CD4-positive, alpha-beta memory T cell (primary cell): ENCODE results near the gene RIMOC1. TPM values are rescaled to one million over a fixed set of nuclear protein-coding genes. Genes with fewer than 3 reads are reported as not detected.
A peak's percentile ranks its signal among the peaks of the same experiment; 100 is the strongest.

Experiments
- CTCF ChIA-PET: fragments of 350-600 bp; sonication (Branson Sonifier 250); formaldehyde crosslinking; loops from one replicate; lab custom pipeline; 2021; ENCODE audit warnings: inconsistent platforms; ENCODE audit not compliant: partially characterized antibody; lab: Charles Lee
- POLR2A ChIA-PET: fragments of 350-600 bp; sonication (Branson Sonifier 250); formaldehyde crosslinking; loops from one replicate; lab custom pipeline; 2021; ENCODE audit not compliant: partially characterized antibody; lab: Charles Lee
- DNase-seq, 5 donors: peaks; one replicate each; pipeline versions ENCODE4 v3.0.0 to v3.0.0-alpha.2; 2020 to 2022; ENCODE audit warnings: mixed read lengths in 1 of 5
- H3K27ac ChIP-seq: one replicate; pipeline ENCODE4 v1.7.0; 2013; ENCODE audit warnings: low read depth, low read length
- H3K27me3 ChIP-seq: 2 replicates; pipeline ENCODE4 v1.7.0; 2013; ENCODE audit warnings: mild to moderate bottlenecking, low read length, moderate library complexity; ENCODE audit not compliant: insufficient read depth
- H3K36me3 ChIP-seq: 2 replicates; pipeline ENCODE4 v1.7.0; 2013; ENCODE audit warnings: mild to moderate bottlenecking, low read length, moderate library complexity; ENCODE audit not compliant: insufficient read depth
- H3K4me1 ChIP-seq: 2 replicates; pipeline ENCODE4 v1.7.0; 2013; ENCODE audit warnings: mild to moderate bottlenecking, low read length, moderate library complexity; ENCODE audit not compliant: insufficient read depth
- H3K4me3 ChIP-seq, 2 donors: one replicate each; pipeline ENCODE4 v1.7.0; 2013; ENCODE audit warnings: low read length in 2 of 2, mild to moderate bottlenecking in 1 of 2
- H3K9me3 ChIP-seq, 2 donors: one replicate each; pipeline ENCODE4 v1.7.0; 2013; ENCODE audit warnings: low read length in 2 of 2, control low read depth in 1 of 2; ENCODE audit not compliant: control insufficient read depth in 1 of 2
- H3K27ac Mint-ChIP-seq, 7 donors: one replicate each; pipeline ENCODE4 v1.8.0; 2020 to 2021; ENCODE audit warnings: mixed read lengths in 7 of 7, mild to moderate bottlenecking in 6 of 7, inconsistent platforms in 3 of 7, moderate library complexity in 3 of 7
- H3K27me3 Mint-ChIP-seq, 2 donors: one replicate each; pipeline ENCODE4 v1.8.0; 2020 to 2021; ENCODE audit warnings: mixed read lengths in 2 of 2
- H3K36me3 Mint-ChIP-seq, 2 donors: one replicate each; pipeline ENCODE4 v1.8.0; 2020 to 2021; ENCODE audit warnings: mixed read lengths in 2 of 2, inconsistent platforms in 1 of 2, mild to moderate bottlenecking in 1 of 2
- H3K4me1 Mint-ChIP-seq, 4 donors: one replicate each; pipeline ENCODE4 v1.8.0; 2020 to 2021; ENCODE audit warnings: mixed read lengths in 4 of 4, mild to moderate bottlenecking in 1 of 4
- H3K4me3 Mint-ChIP-seq, 8 donors: one replicate each; pipeline ENCODE4 v1.8.0; 2020 to 2021; ENCODE audit warnings: mixed read lengths in 8 of 8, mild to moderate bottlenecking in 7 of 8, moderate library complexity in 6 of 8, inconsistent platforms in 3 of 8
- H3K9me3 Mint-ChIP-seq, 8 donors: one replicate each; pipeline ENCODE4 v1.8.0; 2020 to 2021; ENCODE audit warnings: mixed read lengths in 8 of 8, mild to moderate bottlenecking in 5 of 8, inconsistent platforms in 3 of 8, moderate library complexity in 1 of 8
- intact Hi-C: fragments of 100-400 bp; cut with micrococcal nuclease; formaldehyde crosslinking; loops from one replicate; pipeline ENCODE4 v1.15.1; 2023
- polyA plus RNA-seq, 2 donors: library from polyadenylated mRNA; unstranded; fragments of 300-500 nt; fragmentation: Illumina TruSeq; gene quantifications; one replicate each; pipeline ENCODE4 v1.2.3, GENCODE V29; 2021
- total RNA-seq, 2 experiments: library from RNA; stranded (reverse); gene quantifications; one replicate each; pipeline ENCODE4 v1.2.3, GENCODE V29; 2021

The RIMOC1 gene
- total and polyA plus RNA-seq, 4 experiments from 2014 or later, result 3.9 to 33.7 (median 21.8) TPM

- no peaks in the 10 kb centered on the region for H3K9me3 Mint-ChIP-seq
- no peak overlapping the region for H3K4me3 Mint-ChIP-seq
- peaks cover 0 to 13% (median under 1%) of the 10 kb centered on the region in 4 donors for H3K4me1 Mint-ChIP-seq
- Histone ChIP-seq H3K27ac (no peak overlapping the region), H3K4me1 (no peaks in the 10 kb centered on the region), H3K36me3 (no peaks in the 10 kb centered on the region), H3K27me3 (no peaks in the 10 kb centered on the region), H3K4me3 (no peak overlapping the region), H3K9me3 (no peaks in the 10 kb centered on the region)
- H3K27ac Mint-ChIP-seq, result peak overlapping the region in 2 of 7 donors; percentile 53 to 65
- CTCF ChIA-PET, result interaction anchor here (0.8 to 1.4 kb wide), 4 partner anchors 17 to 48 kb away, joined by 3 to 5 read pairs (median 4); partner anchors contain the start of gene FBXO4
- no peaks in the 10 kb centered on the region for H3K36me3 Mint-ChIP-seq
- DNase-seq, result no peak
- H3K27me3 Mint-ChIP-seq, result peaks cover 5 to 6% of the 10 kb centered on the region in 2 donors
- POLR2A ChIA-PET, result interaction anchor here (1.8 kb wide), 1 partner anchor 27 kb away, joined by 7 read pairs; the partner anchor contains the start of gene RIMOC1
- intact Hi-C loops, result no loop called here
Observed at GRCh38 chr5:41876678-41877077, 27.5 kb upstream of the RIMOC1 start.

- no peaks in the 10 kb centered on the region for H3K36me3 Mint-ChIP-seq
- no peaks in the 10 kb centered on the region for H3K9me3 Mint-ChIP-seq
- peaks cover 0 to 10% (median under 1%) of the 10 kb centered on the region in 4 donors for H3K4me1 Mint-ChIP-seq
- Histone ChIP-seq H3K27me3 (no peaks in the 10 kb centered on the region), H3K27ac (no peak overlapping the region), H3K4me3 (no peak overlapping the region), H3K4me1 (no peaks in the 10 kb centered on the region), H3K36me3 (no peaks in the 10 kb centered on the region), H3K9me3 (no peaks in the 10 kb centered on the region)
- DNase-seq, result no peak
- H3K4me3 Mint-ChIP-seq, result no peak overlapping the region
- peak overlapping the region in 2 of 7 donors; percentile 34 to 50 for H3K27ac Mint-ChIP-seq
- CTCF ChIA-PET, result interaction anchor here (1.4 kb wide), 1 partner anchor 18 kb away, joined by 5 read pairs; no protein-coding TSS in a partner anchor
- intact Hi-C loops, result no loop called here
- POLR2A ChIA-PET, result interaction anchor here (1.8 kb wide), 1 partner anchor 27 kb away, joined by 7 read pairs; the partner anchor contains the start of gene RIMOC1
- peaks cover 5 to 6% of the 10 kb centered on the region in 2 donors for H3K27me3 Mint-ChIP-seq
Observed at GRCh38 chr5:41877408-41877807, 26.7 kb upstream of the RIMOC1 start.

DNA sequence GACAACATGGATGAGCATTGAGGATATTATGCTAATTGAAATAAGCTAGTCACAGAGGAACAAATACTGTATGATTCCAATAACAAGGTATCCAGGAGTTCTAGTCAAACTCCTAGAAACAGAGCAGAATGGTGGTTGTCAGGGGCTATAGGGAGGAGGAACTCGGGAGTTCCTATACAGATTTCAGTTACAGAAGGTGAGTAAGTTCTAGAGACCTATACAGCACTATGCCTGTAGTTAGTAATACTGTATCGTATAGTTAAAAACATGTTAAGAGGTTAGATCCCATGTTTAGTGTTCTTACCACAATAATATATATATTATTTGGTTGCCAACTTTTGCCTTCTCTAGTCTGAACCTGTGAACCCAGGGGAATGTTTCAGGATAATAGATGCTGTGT lies 26.0 kb upstream of the RIMOC1 start:
- H3K27ac ChIP-seq, result no peak overlapping the region
- Mint-ChIP-seq H3K4me3 (no peak overlapping the region), H3K36me3 (no peaks in the 10 kb centered on the region), H3K4me1 (peaks cover 0 to 10% (median under 1%) of the 10 kb centered on the region in 4 donors), H3K27ac (no peak overlapping the region), H3K9me3 (no peaks in the 10 kb centered on the region), H3K27me3 (peaks cover 5 to 6% of the 10 kb centered on the region in 2 donors)
- no peak for DNase-seq
- H3K27me3 ChIP-seq, result no peaks in the 10 kb centered on the region
- CTCF ChIA-PET, result no interaction called here
- no peaks in the 10 kb centered on the region for H3K4me1 ChIP-seq
- intact Hi-C loops, result no loop called here
- POLR2A ChIA-PET, result no interaction called here
- H3K9me3 ChIP-seq, result no peaks in the 10 kb centered on the region
- H3K36me3 ChIP-seq, result no peaks in the 10 kb centered on the region
- H3K4me3 ChIP-seq, result no peak overlapping the region

DNA sequence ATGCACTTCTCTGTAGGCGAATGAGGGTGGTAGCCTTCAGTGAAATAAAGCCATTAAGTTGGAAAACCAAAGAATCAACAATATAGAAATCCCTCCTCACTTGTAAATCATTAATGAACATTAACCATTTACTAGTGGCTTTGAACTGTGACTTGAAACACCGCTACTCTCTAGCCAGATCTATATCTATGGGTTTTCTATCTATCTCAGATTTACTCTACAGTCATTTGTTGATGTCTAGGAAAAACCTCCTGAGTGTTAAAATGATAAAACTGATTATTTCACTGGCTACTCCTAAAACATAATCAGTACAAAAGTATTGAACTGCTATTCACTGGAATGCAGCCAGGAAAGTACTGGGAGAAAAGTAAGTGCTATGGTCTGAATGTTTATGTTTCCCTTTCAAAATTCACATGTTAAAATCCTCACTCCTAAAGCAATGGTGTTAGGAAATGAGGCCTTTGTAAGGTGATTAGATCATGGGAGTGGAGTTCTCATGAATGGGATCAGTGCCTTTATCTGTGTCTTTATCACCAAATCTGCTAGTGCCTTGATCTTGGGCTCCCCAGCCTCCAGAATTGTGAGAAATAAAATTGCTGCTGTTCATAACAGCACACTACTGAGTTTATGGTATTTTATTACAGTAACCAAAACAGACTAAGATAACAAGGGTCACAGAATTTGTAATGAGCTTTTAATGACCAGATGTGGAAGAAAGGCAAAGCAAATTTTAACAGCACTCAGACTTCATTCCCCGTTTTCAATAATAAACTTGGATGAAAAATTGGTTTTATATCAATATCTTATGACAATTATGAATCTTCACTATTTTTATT lies 25.3 kb upstream of the RIMOC1 start:
- H3K4me1 Mint-ChIP-seq, result peaks cover 0 to 10% (median under 1%) of the 10 kb centered on the region in 4 donors
- Histone ChIP-seq H3K4me3 (no peak overlapping the region), H3K27ac (no peak overlapping the region), H3K4me1 (no peaks in the 10 kb centered on the region), H3K27me3 (no peaks in the 10 kb centered on the region), H3K9me3 (no peaks in the 10 kb centered on the region), H3K36me3 (no peaks in the 10 kb centered on the region)
- no peak overlapping the region for H3K27ac Mint-ChIP-seq
- H3K36me3 Mint-ChIP-seq, result no peaks in the 10 kb centered on the region
- no peak for DNase-seq
- H3K4me3 Mint-ChIP-seq, result no peak overlapping the region
- ChIA-PET POLR2A (no interaction called here), CTCF (no interaction called here)
- intact Hi-C loops, result no loop called here
- no peaks in the 10 kb centered on the region for H3K9me3 Mint-ChIP-seq
- peaks cover 5 to 9% of the 10 kb centered on the region in 2 donors for H3K27me3 Mint-ChIP-seq

GRCh38 chr5:41882765-41883164 lies 21.4 kb upstream of the RIMOC1 start:
- H3K27ac ChIP-seq, result no peak overlapping the region

GRCh38 chr5:41883243-41883642 lies 20.9 kb upstream of the RIMOC1 start:
- Mint-ChIP-seq H3K9me3 (no peaks in the 10 kb centered on the region), H3K4me3 (no peak overlapping the region), H3K4me1 (no peaks in the 10 kb centered on the region), H3K27me3 (peaks cover 10 to 14% of the 10 kb centered on the region in 2 donors), H3K27ac (no peak overlapping the region), H3K36me3 (no peaks in the 10 kb centered on the region)
- H3K4me3 ChIP-seq, result no peak overlapping the region
- H3K9me3 ChIP-seq, result no peaks in the 10 kb centered on the region
- no peak overlapping the region for H3K27ac ChIP-seq
- intact Hi-C loops, result no loop called here
- ChIA-PET CTCF (no interaction called here), POLR2A (interaction anchor here (1.3 kb wide), 1 partner anchor 21 kb away, joined by 3 read pairs; the partner anchor contains the start of gene RIMOC1)
- H3K36me3 ChIP-seq, result no peaks in the 10 kb centered on the region
- DNase-seq, result no peak
- no peaks in the 10 kb centered on the region for H3K27me3 ChIP-seq
- H3K4me1 ChIP-seq, result no peaks in the 10 kb centered on the region

More at GRCh38 chr5:41882765-41883164, 21.4 kb upstream of the RIMOC1 start:
- no peak overlapping the region for H3K4me3 ChIP-seq
- Mint-ChIP-seq H3K4me1 (no peaks in the 10 kb centered on the region), H3K4me3 (no peak overlapping the region), H3K36me3 (no peaks in the 10 kb centered on the region), H3K27ac (no peak overlapping the region), H3K27me3 (peaks cover 12 to 14% of the 10 kb centered on the region in 2 donors), H3K9me3 (no peaks in the 10 kb centered on the region)
- DNase-seq, result no peak
- H3K4me1 ChIP-seq, result no peaks in the 10 kb centered on the region
- H3K9me3 ChIP-seq, result no peaks in the 10 kb centered on the region
- no peaks in the 10 kb centered on the region for H3K36me3 ChIP-seq
- H3K27me3 ChIP-seq, result no peaks in the 10 kb centered on the region
- ChIA-PET POLR2A (interaction anchor here (1.3 kb wide), 1 partner anchor 21 kb away, joined by 3 read pairs; the partner anchor contains the start of gene RIMOC1), CTCF (no interaction called here)
- intact Hi-C loops, result no loop called here

DNA sequence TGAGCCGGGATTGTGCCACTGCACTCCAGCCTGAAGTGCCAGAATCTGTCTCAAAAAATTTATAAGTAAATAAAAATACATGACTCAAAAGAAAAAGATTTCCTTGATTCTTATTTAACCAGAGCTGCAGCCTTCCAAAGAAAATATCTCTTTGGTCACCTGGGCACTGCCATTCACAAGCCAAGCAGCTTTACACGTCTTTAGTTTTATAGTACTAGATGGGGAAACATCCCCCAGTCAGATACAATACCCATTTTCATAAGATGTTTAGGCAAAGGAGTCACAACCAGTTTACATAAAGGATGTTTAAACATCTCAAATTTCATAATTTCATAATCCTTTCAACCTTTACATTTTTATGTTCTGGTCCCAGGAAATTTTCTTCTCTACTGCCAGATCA lies 20.2 kb upstream of the RIMOC1 start:
- Histone ChIP-seq H3K4me3 (no peak overlapping the region), H3K27me3 (no peaks in the 10 kb centered on the region), H3K9me3 (no peaks in the 10 kb centered on the region), H3K36me3 (no peaks in the 10 kb centered on the region), H3K27ac (no peak overlapping the region), H3K4me1 (no peaks in the 10 kb centered on the region)
- Mint-ChIP-seq H3K27me3 (peaks cover 10 to 14% of the 10 kb centered on the region in 2 donors), H3K4me3 (no peak overlapping the region), H3K36me3 (no peaks in the 10 kb centered on the region), H3K27ac (no peak overlapping the region), H3K4me1 (no peaks in the 10 kb centered on the region), H3K9me3 (no peaks in the 10 kb centered on the region)
- DNase-seq, result no peak
- ChIA-PET POLR2A (no interaction called here), CTCF (no interaction called here)
- intact Hi-C loops, result no loop called here
